ENCODE data around the gene PEBP1.

The PEBP1 gene

DNA sequence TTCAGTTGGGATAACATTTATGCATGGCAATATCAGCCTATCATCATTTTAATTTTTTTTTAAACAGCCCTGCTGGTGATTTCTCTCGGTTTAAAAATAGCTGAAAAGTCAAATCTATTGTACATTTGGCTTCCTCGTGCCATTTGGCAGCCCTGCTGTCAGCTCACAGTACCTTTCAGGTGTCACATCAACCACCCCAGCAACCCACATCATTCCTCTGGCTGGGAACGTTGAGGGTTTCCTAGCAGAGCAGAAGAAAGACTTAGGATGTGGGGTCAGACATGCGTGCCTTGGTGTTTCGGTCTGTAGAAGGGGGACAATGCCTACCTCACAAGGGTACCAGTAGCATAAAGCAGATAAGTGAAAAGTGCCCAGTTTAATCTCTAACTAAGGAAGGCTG lies 15.8 kb downstream of the PEBP1 start:
- no peak overlapping the region for H3K4me3 Mint-ChIP-seq
- ATAC-seq (no peak), DNase-seq (no peak)
- no peaks in the 10 kb centered on the region for H3K27me3 Mint-ChIP-seq
- no peaks in the 10 kb centered on the region for H3K9me3 Mint-ChIP-seq
- peak overlapping the region in 1 of 2 donors; percentile 44 for H3K27ac Mint-ChIP-seq
- H3K4me1 Mint-ChIP-seq, result no peaks in the 10 kb centered on the region

- H3K4me3 Mint-ChIP-seq, result no peak overlapping the region
- DNase-seq, result no peak
- peaks cover 6% of the 10 kb centered on the region for H3K4me1 Mint-ChIP-seq
- no peaks in the 10 kb centered on the region for H3K27me3 Mint-ChIP-seq
- ATAC-seq, result no peak
- no peaks in the 10 kb centered on the region for H3K9me3 Mint-ChIP-seq
- no peak overlapping the region for H3K27ac Mint-ChIP-seq
Observed at GRCh38 chr12:118160536-118160935, 24.6 kb downstream of the PEBP1 start.

- peak overlapping the region in 1 of 2 donors; percentile 27 for H3K27ac Mint-ChIP-seq
- DNase-seq (no peak), ATAC-seq (no peak)
- H3K4me3 Mint-ChIP-seq, result no peak overlapping the region
- H3K27me3 Mint-ChIP-seq, result no peaks in the 10 kb centered on the region
- H3K4me1 Mint-ChIP-seq, result peaks cover 20% of the 10 kb centered on the region
- no peaks in the 10 kb centered on the region for H3K9me3 Mint-ChIP-seq
Observed at GRCh38 chr12:118164798-118165486, 29.0 kb downstream of the PEBP1 start.

- no peak for DNase-seq
- peaks cover 20% of the 10 kb centered on the region for H3K4me1 Mint-ChIP-seq
- H3K27me3 Mint-ChIP-seq, result no peaks in the 10 kb centered on the region
- H3K27ac Mint-ChIP-seq, result no peak overlapping the region
- no peaks in the 10 kb centered on the region for H3K9me3 Mint-ChIP-seq
- H3K4me3 Mint-ChIP-seq, result peak overlapping the region in 1 of 2 donors; percentile 31
- ATAC-seq, result peak; percentile 97
Observed at GRCh38 chr12:118166946-118167345, 31.0 kb downstream of the PEBP1 start.

DNA sequence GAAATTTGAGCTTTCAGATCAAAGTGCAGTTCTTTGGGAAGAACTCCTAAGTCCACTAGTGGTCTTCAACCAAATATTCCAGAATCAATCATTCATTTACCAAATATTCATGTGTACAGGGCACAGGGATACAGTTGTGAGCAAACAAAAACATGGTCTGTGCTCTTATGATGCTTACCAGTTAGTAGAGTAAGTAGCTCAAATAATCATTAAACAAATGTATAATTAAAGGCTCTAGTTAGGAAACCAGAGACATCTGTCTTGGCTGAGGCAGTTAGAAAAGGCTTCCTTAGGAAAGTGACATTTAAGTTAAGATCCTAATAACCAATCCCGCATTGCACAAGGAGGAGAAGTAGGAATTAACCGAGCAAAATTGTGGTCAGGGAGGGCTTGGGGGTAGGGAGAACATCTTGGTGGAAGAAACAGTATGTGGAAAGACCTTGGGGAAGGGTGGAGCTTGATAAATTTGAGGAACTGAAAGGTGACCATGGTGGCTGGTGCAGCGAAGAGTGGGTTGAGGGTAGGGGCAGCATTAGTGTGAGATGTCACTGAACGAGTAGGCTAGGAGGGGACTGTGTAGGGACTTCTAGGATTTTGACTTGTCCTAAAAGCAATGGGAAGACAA lies 40.0 kb downstream of the PEBP1 start:
- Mint-ChIP-seq H3K9me3 (no peaks in the 10 kb centered on the region), H3K27ac (no peak overlapping the region), H3K4me3 (no peak overlapping the region), H3K4me1 (no peaks in the 10 kb centered on the region), H3K27me3 (no peaks in the 10 kb centered on the region)
- no peak for DNase-seq
- ATAC-seq, result no peak

GRCh38 chr12:118183155-118183554 lies 47.2 kb downstream of the PEBP1 start:
- ATAC-seq, result no peak
- DNase-seq, result no peak
- no peaks in the 10 kb centered on the region for H3K27me3 Mint-ChIP-seq

GRCh38 chr12:118183711-118184110 lies 47.8 kb downstream of the PEBP1 start:
- no peaks in the 10 kb centered on the region for H3K9me3 Mint-ChIP-seq
- no peak overlapping the region for H3K4me3 Mint-ChIP-seq
- H3K27me3 Mint-ChIP-seq, result no peaks in the 10 kb centered on the region
- H3K27ac Mint-ChIP-seq, result no peak overlapping the region
- DNase-seq (no peak), ATAC-seq (no peak)
- H3K4me1 Mint-ChIP-seq, result peaks cover 27% of the 10 kb centered on the region

More at GRCh38 chr12:118183155-118183554, 47.2 kb downstream of the PEBP1 start:
- no peak overlapping the region for H3K4me3 Mint-ChIP-seq
- no peaks in the 10 kb centered on the region for H3K9me3 Mint-ChIP-seq
- H3K27ac Mint-ChIP-seq, result no peak overlapping the region
- peaks cover 27% of the 10 kb centered on the region for H3K4me1 Mint-ChIP-seq

DNA sequence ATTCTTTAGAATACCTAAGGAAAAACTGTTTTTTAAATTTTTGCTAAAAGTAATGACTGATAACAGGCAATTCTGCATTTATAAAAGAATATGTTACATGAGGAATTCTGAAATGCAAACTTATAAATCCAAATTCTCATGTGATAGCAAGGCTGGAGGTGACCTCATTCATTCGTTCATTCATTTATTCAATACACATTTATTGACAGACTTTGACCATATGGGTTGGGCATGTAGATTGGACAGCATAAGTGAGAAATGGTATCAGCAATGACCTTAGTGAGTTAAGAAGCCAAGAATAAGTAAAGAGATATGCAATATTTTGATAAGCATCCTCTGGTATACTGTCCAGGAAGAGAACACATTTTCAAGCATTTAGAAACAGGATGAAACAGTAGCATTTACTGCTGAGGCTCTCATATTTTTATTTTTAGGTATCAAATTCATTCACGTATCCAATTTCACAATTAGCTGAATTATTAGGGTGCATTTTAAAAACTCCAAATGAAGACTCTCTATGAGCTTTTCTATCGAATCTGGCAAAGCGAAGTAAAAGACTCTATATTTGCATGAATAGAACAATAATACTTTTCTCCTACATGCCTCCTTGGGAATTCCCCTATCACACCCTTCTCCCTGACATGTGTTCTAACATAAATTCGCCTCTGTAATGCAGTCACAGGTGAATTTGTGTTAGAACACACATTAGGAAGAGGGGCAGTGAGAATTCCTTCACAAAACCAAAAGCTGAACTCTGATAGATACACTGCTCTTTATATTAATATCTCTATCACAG lies 49.9 kb downstream of the PEBP1 start:
- H3K4me3 Mint-ChIP-seq, result no peak overlapping the region
- no peak overlapping the region for H3K27ac Mint-ChIP-seq
- DNase-seq (no peak), ATAC-seq (no peak)
- no peaks in the 10 kb centered on the region for H3K9me3 Mint-ChIP-seq
- peaks cover 27% of the 10 kb centered on the region for H3K4me1 Mint-ChIP-seq
- no peaks in the 10 kb centered on the region for H3K27me3 Mint-ChIP-seq

DNA sequence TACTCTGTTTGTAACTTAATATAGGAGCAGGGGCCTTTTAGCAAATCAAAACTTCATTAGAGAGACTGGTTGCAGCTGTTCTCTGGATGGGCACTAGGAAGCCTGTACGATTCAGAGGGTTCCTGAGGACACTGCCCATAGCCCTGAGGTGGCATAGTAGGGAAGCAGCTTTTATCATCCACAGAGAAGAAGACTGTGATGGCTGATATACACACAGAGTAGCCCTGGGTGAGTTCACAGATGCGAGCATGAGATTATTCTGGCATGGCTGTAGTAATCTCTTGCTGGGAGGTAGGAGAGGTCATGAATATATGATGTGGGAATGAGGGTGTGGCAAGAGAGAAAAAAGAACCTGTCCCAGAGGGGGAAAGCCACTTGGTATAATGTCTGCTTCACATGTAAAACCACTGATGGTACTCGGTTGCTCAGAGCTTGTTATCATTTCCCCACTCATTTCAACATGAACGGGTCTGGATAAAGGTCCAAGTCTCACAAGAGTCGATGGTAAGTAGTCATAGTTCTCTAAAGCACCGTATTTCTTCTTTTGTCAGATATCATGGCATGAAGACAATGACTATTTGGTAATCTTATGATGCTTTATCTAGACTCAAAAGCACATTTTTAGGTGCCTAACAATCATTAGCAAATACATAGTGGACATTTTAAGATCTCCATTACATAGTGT lies 52.0 kb downstream of the PEBP1 start:
- Mint-ChIP-seq H3K9me3 (no peaks in the 10 kb centered on the region), H3K27ac (peak overlapping the region in 1 of 2 donors; percentile 31), H3K4me1 (peaks cover 23% of the 10 kb centered on the region), H3K27me3 (no peaks in the 10 kb centered on the region), H3K4me3 (no peak overlapping the region)
- ATAC-seq (no peak), DNase-seq (no peak)

GRCh38 chr12:118188690-118189371 lies 52.9 kb downstream of the PEBP1 start:
- Mint-ChIP-seq H3K27ac (no peak overlapping the region), H3K27me3 (no peaks in the 10 kb centered on the region), H3K4me3 (no peak overlapping the region), H3K9me3 (no peaks in the 10 kb centered on the region), H3K4me1 (peaks cover 15% of the 10 kb centered on the region)
- DNase-seq, result no peak
- ATAC-seq, result no peak

- no peak overlapping the region for H3K4me3 Mint-ChIP-seq
- no peaks in the 10 kb centered on the region for H3K9me3 Mint-ChIP-seq
- H3K4me1 Mint-ChIP-seq, result peaks cover 14% of the 10 kb centered on the region
- peak overlapping the region in 1 of 2 donors; percentile 63 for H3K27ac Mint-ChIP-seq
- DNase-seq (no peak), ATAC-seq (no peak)
- H3K27me3 Mint-ChIP-seq, result no peaks in the 10 kb centered on the region
Observed at GRCh38 chr12:118189741-118190191, 53.8 kb downstream of the PEBP1 start.

DNA sequence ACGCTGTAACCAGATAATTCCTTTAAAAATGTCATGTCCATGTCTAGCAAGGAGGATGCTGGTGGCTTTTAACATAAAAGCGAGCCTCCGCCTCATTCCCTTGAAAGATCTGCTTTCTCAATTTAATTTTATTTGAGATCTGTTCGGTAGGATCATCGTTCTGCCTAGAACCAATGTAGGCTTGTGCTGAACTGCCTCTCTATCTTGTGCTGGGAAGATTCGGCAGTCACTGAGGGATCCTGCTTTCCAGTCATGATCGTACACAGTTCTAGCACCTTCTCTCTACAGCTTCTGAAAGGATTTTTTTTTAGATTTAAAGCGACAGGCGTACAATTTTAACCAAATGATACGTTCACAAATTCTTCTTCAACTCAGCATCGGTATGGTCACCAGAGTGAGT lies 54.3 kb downstream of the PEBP1 start:
- no peak for DNase-seq
- no peaks in the 10 kb centered on the region for H3K9me3 Mint-ChIP-seq

GRCh38 chr12:118193477-118193876 lies 57.6 kb downstream of the PEBP1 start:
- ATAC-seq, result no peak
- H3K27ac Mint-ChIP-seq, result peak overlapping the region; percentile 31 to 74

More for the DNA sequence above, 54.3 kb downstream of the PEBP1 start:
- ATAC-seq, result no peak
- Mint-ChIP-seq H3K27me3 (no peaks in the 10 kb centered on the region), H3K27ac (no peak overlapping the region), H3K4me1 (peaks cover 14% of the 10 kb centered on the region), H3K4me3 (no peak overlapping the region)

DNA sequence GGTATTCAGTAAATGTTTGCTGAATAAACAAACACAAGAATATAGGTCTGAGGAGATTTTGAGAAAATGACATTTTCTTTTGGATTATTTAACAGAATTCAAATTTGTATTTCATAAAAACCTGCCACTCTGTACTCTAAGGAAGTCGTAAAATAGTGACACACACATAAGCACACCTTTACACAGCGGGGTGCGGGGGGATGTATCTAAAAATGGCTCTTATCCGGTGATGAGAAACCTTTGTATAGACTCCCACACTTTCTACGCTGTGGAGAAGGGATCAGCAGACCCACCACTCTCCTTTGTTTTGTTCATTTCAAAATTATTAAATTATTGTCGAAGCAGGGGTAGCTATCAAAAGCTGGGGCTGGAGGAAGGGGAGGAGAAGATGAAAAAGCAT lies 58.0 kb downstream of the PEBP1 start:
- ATAC-seq, result no peak
- no peaks in the 10 kb centered on the region for H3K9me3 Mint-ChIP-seq
- no peaks in the 10 kb centered on the region for H3K27me3 Mint-ChIP-seq
- no peak overlapping the region for H3K27ac Mint-ChIP-seq
- no peak for DNase-seq
- H3K4me1 Mint-ChIP-seq, result no peaks in the 10 kb centered on the region
- no peak overlapping the region for H3K4me3 Mint-ChIP-seq

More at GRCh38 chr12:118193477-118193876, 57.6 kb downstream of the PEBP1 start:
- H3K27me3 Mint-ChIP-seq, result no peaks in the 10 kb centered on the region
- DNase-seq, result no peak
- H3K4me3 Mint-ChIP-seq, result no peak overlapping the region
- H3K9me3 Mint-ChIP-seq, result no peaks in the 10 kb centered on the region
- no peaks in the 10 kb centered on the region for H3K4me1 Mint-ChIP-seq
